ENCODE data around the gene COQ9.

GRCh38 chr16:57462978-57463362, 15.7 kb downstream of the COQ9 start:
- TF ChIP-seq CTCF (conservative IDR thresholded peaks at IDR 0.05 in 1 of 2, IDR thresholded peaks at IDR 0.05 in 1 of 2; ENCODE audit: low read depth in 1 of 2, low read length in 2 of 2) (no peak), EZH2 (IDR thresholded peaks at IDR 0.05; ENCODE audit: low read length, missing control alignments) (no peak)

Data from fibroblast of lung (primary cell).